Ishikawa (cell line): ENCODE results near the gene NFIB.
A peak's percentile ranks its signal among the peaks of the same experiment; 100 is the strongest.

Experiments
- CEBPB ChIP-seq: IDR thresholded peaks from 2 replicates; pipeline ENCODE4 v1.6.1; 2012
- CREB1 ChIP-seq: IDR thresholded peaks from 2 replicates; pipeline ENCODE4 v1.6.1; 2012; ENCODE audit warnings: low read depth
- EGR1 ChIP-seq: IDR thresholded peaks from 2 replicates; pipeline ENCODE4 v1.6.1; 2012
- EP300 ChIP-seq: IDR thresholded peaks from 2 replicates; pipeline ENCODE4 v1.6.1; 2012; ENCODE audit warnings: borderline replicate concordance
- FOXM1 ChIP-seq: IDR thresholded peaks from 2 replicates; pipeline ENCODE4 v1.6.1; 2012; ENCODE audit warnings: low read depth, borderline replicate concordance
- MAX ChIP-seq: IDR thresholded peaks from 2 replicates; pipeline ENCODE4 v1.6.1; 2012
- NFIC ChIP-seq: IDR thresholded peaks from 2 replicates; pipeline ENCODE4 v1.6.1; 2012
- RAD21 ChIP-seq: IDR thresholded peaks from 2 replicates; pipeline ENCODE4 v1.6.1; 2012; ENCODE audit warnings: low read depth
- REST ChIP-seq: IDR thresholded peaks from 2 replicates; pipeline ENCODE4 v1.6.1; 2012; ENCODE audit warnings: low read depth, mild to moderate bottlenecking
- TAF1 ChIP-seq: IDR thresholded peaks from 2 replicates; pipeline ENCODE4 v1.6.1; 2012; ENCODE audit warnings: low read depth, mild to moderate bottlenecking
- TCF12 ChIP-seq: IDR thresholded peaks from 2 replicates; pipeline ENCODE4 v1.6.1; 2012; ENCODE audit warnings: low read depth
- TEAD4 ChIP-seq: IDR thresholded peaks from 2 replicates; pipeline ENCODE4 v1.6.1; 2012
- USF1 ChIP-seq: IDR thresholded peaks from 2 replicates; pipeline ENCODE4 v1.6.1; 2012
- YY1 ChIP-seq: IDR thresholded peaks from 2 replicates; pipeline ENCODE4 v1.6.1; 2012; ENCODE audit warnings: low read depth
- ZBTB7A ChIP-seq: IDR thresholded peaks from 2 replicates; pipeline ENCODE4 v1.6.1; 2012; ENCODE audit warnings: low read depth

Gene NFIB

DNA sequence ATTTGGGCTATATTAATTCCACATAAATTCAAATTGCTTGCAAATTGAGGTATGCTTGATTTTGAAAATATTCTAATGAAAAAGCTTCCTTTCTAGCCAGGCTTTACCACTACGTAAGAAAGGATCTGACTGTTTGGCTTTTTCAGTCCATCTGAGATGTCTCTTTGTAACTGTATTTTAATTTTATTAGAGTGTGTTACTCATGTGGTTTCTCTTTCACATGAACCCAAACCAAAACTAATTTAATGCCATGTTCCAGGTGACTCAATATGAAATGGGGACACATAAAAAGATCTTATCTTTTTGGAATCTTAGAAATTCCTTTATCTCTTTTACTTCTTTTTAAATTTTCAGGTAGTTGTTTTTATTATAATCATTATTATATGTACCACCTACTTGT lies 85.3 kb downstream of the NFIB start:
- TF ChIP-seq REST (no peak), CREB1 (no peak), NFIC (no peak), ZBTB7A (no peak), TCF12 (no peak), TEAD4 (no peak), USF1 (no peak), TAF1 (no peak), EGR1 (no peak)

- TF ChIP-seq RAD21 (no peak), YY1 (no peak), MAX (no peak), FOXM1 (no peak), NFIC (no peak), TEAD4 (no peak), CREB1 (no peak), REST (no peak), USF1 (no peak)
These were observed 86.9 kb downstream of the NFIB start for GRCh38 chr9:14226855-14227532.

DNA sequence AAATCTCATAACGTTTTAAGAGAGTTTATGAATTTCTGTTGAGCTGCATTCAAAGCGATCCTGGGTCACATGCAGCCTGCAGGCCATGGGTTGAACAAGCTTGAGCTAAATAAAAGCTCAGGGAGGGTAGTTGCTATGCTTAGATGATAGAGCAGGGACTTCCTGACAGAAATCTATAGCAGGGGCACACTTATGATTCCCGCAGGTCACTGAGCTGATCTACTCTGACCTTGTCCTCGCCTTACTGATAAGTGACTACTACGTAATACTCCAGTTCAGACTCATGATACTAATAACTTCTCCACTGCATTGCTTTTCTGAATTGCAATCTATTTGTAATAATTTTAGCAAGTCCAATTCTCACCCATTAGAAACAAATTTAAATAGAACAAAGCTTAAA lies 90.9 kb downstream of the NFIB start:
- no peak for TF ChIP-seq USF1
- TF ChIP-seq NFIC = no peak
- no peak for TF ChIP-seq YY1
- TF ChIP-seq CREB1 = no peak
- no peak for TF ChIP-seq CEBPB
- TF ChIP-seq TAF1 = no peak
- no peak for TF ChIP-seq RAD21
- no peak for TF ChIP-seq EP300

- TF ChIP-seq TEAD4 (peak; percentile 65), TCF12 (no peak), FOXM1 (0 out of 2 replicates have a peak, but pooled peaks have one; percentile 43), YY1 (peak; percentile 67; the same call in 1 of the 2 replicates), CEBPB (peak; percentile 55)
These were observed 91.6 kb downstream of the NFIB start for GRCh38 chr9:14222149-14222835.

- TF ChIP-seq TEAD4 (peak; percentile 89), NFIC (peak; percentile 74), RAD21 (no peak), CREB1 (no peak), TCF12 (peak; percentile 34; the same call in 1 of the 2 replicates), YY1 (no peak), EP300 (peak; percentile 56; the same call in 1 of the 2 replicates), EGR1 (no peak), FOXM1 (no peak), REST (no peak), MAX (no peak), ZBTB7A (no peak), USF1 (no peak), TAF1 (no peak), CEBPB (peak; percentile 80; the same call in 1 of the 2 replicates)
These were observed 92.4 kb downstream of the NFIB start for GRCh38 chr9:14221558-14221957.
